Islet precursor cell (in vitro differentiated cells): ENCODE results near the gene PLEKHM2.

ENCODE experiments used
- DNase-seq: peaks from one replicate; pipeline ENCODE4 v3.0.0-alpha.2; 2018

The PLEKHM2 gene

GRCh38 chr1:15740924-15741850, 57.1 kb downstream of the PLEKHM2 start:
- peak; percentile 96 for DNase-seq

- DNase-seq: no peak
Observed at GRCh38 chr1:15742339-15742801, 58.2 kb downstream of the PLEKHM2 start, which contains the start of gene TMEM82. TMEM82 (plus strand) TSS chr1:15742499; CDS start chr1:15742560, 61 bp downstream.

GRCh38 chr1:15744122-15744679, 60.1 kb downstream of the PLEKHM2 start:
- DNase-seq: no peak

- DNase-seq: no peak
Observed at GRCh38 chr1:15747378-15747777, 63.3 kb downstream of the PLEKHM2 start.

- DNase-seq: no peak
Observed at GRCh38 chr1:15748264-15748663, 64.1 kb downstream of the PLEKHM2 start.

GRCh38 chr1:15748690-15749398, 64.7 kb downstream of the PLEKHM2 start:
- DNase-seq: no peak

GRCh38 chr1:15749399-15750291, 65.5 kb downstream of the PLEKHM2 start:
- no peak for DNase-seq

GRCh38 chr1:15750924-15751323, 66.8 kb downstream of the PLEKHM2 start:
- no peak for DNase-seq

GRCh38 chr1:15751717-15752116, 67.6 kb downstream of the PLEKHM2 start:
- no peak for DNase-seq

GRCh38 chr1:15753776-15754175, 69.7 kb downstream of the PLEKHM2 start:
- peak; percentile 77 for DNase-seq

GRCh38 chr1:15755021-15755645, 71.0 kb downstream of the PLEKHM2 start:
- DNase-seq: no peak

GRCh38 chr1:15755646-15756040, 71.5 kb downstream of the PLEKHM2 start:
- DNase-seq: peak; percentile 49

GRCh38 chr1:15756143-15757015, 72.3 kb downstream of the PLEKHM2 start:
- peak; percentile 48 for DNase-seq

- no peak for DNase-seq
Observed at GRCh38 chr1:15757016-15757543, 73.0 kb downstream of the PLEKHM2 start.

GRCh38 chr1:15757575-15758342, 73.6 kb downstream of the PLEKHM2 start:
- DNase-seq: peak; percentile 84

GRCh38 chr1:15758343-15758931, 74.3 kb downstream of the PLEKHM2 start, which contains the start of gene FBLIM1:
FBLIM1 (plus strand) TSS chr1:15758795; CDS start chr1:15764984, 6,189 bp downstream.
- peak; percentile 78 for DNase-seq

GRCh38 chr1:15758953-15759661, 75.0 kb downstream of the PLEKHM2 start:
- DNase-seq: no peak

- DNase-seq: peak; percentile 83
Observed at GRCh38 chr1:15760520-15761211, 76.5 kb downstream of the PLEKHM2 start.
